IMR-90 (cell line): ENCODE data around the gene GAL3ST2. TPM values are rescaled to one million over a fixed set of nuclear protein-coding genes. Genes with fewer than 3 reads are reported as not detected.

Source experiments
- ATAC-seq: fragments of 200-7000 bp; cut with Tn5 transposase; 2 replicates; pipeline ENCODE4 v1.9.1; 2020; ENCODE audit warnings: low read depth, mild to moderate bottlenecking, moderate library complexity
- BruUV-seq: library from RNA; stranded (reverse); fragments of 400-500 nt; replicated peaks from 2 replicates; lab custom pipeline; 2021; lab: Mats Ljungman, UMichigan
- CTCF ChIA-PET: fragments of 300-600 bp; formaldehyde crosslinking; extraction: SDS; loops from one replicate; lab custom pipeline; 2021; ENCODE audit warnings: antibody characterized with exemption; lab: Yijun Ruan, JAX
- POLR2A ChIA-PET: fragments of 300-600 bp; sonication (Branson Sonifier 250); formaldehyde crosslinking; loops from one replicate; lab custom pipeline; 2022; ENCODE audit warnings: antibody characterized with exemption; ENCODE audit not compliant: unreplicated experiment; lab: Charles Lee
- DNase-seq: peaks from one replicate; pipeline ENCODE4 v3.0.0; 2013
- H2AFZ ChIP-seq: replicated peaks from 2 replicates; pipeline ENCODE3; 2013; ENCODE audit warnings: low read length, mild to moderate bottlenecking; ENCODE audit not compliant: poor library complexity
- H2AK5ac ChIP-seq: 2 replicates; pipeline ENCODE4 v1.6.1; 2013; ENCODE audit warnings: low read depth, low read length, inconsistent platforms
- H2AK9ac ChIP-seq: replicated peaks from 2 replicates; pipeline ENCODE3; 2013; ENCODE audit warnings: mild to moderate bottlenecking, low read depth, low read length, moderate library complexity; ENCODE audit not compliant: poor library complexity
- H2BK120ac ChIP-seq: 2 replicates; pipeline ENCODE4 v1.6.1; 2013; ENCODE audit warnings: low read depth, low read length, inconsistent platforms
- H2BK15ac ChIP-seq: 3 replicates; pipeline ENCODE4 v1.6.1; 2013; ENCODE audit warnings: low read depth, low read length, inconsistent platforms
- H2BK20ac ChIP-seq: 2 replicates; pipeline ENCODE4 v1.6.1; 2013; ENCODE audit warnings: low read depth, mild to moderate bottlenecking, inconsistent platforms, low read length, moderate library complexity
- H2BK5ac ChIP-seq: 2 replicates; pipeline ENCODE4 v1.6.1; 2013; ENCODE audit warnings: mild to moderate bottlenecking, low read depth, low read length, inconsistent platforms; ENCODE audit not compliant: poor library complexity, severe bottlenecking
- H3K14ac ChIP-seq: replicated peaks from 2 replicates; pipeline ENCODE4 v1.6.1; 2013; ENCODE audit warnings: low read depth, low read length, inconsistent platforms
- H3K18ac ChIP-seq: 2 replicates; pipeline ENCODE4 v1.6.1; 2013; ENCODE audit warnings: low read depth, low read length, control low read depth
- H3K23ac ChIP-seq: 2 replicates; pipeline ENCODE4 v1.6.1; 2013; ENCODE audit warnings: low read depth, low read length, inconsistent platforms
- H3K27ac ChIP-seq: 2 replicates; pipeline ENCODE4 v1.5.1; 2013; ENCODE audit warnings: mild to moderate bottlenecking, control low read depth, low read length; ENCODE audit not compliant: insufficient read depth
- H3K27me3 ChIP-seq: 2 replicates; pipeline ENCODE4 v1.6.1; 2013; ENCODE audit warnings: low read length; ENCODE audit not compliant: control insufficient read depth, insufficient read depth
- H3K36me3 ChIP-seq: 2 replicates; pipeline ENCODE4 v1.6.1; 2013; ENCODE audit warnings: low read length, mixed read lengths; ENCODE audit not compliant: control insufficient read depth, insufficient read depth
- H3K4ac ChIP-seq: 2 replicates; pipeline ENCODE4 v1.6.1; 2013; ENCODE audit warnings: low read depth, low read length, inconsistent platforms
- H3K4me1 ChIP-seq: 2 replicates; pipeline ENCODE4 v1.6.1; 2013; ENCODE audit warnings: low read length, mixed read lengths; ENCODE audit not compliant: control insufficient read depth, insufficient read depth
- H3K4me2 ChIP-seq: 2 replicates; pipeline ENCODE4 v1.6.1; 2013; ENCODE audit warnings: low read depth, mild to moderate bottlenecking, control low read depth, low read length, moderate library complexity
- H3K4me3 ChIP-seq: 2 replicates; pipeline ENCODE4 v1.5.1; 2013; ENCODE audit warnings: low read depth, mild to moderate bottlenecking, control low read depth, low read length, moderate library complexity; ENCODE audit not compliant: insufficient read depth
- H3K56ac ChIP-seq: 2 replicates; pipeline ENCODE4 v1.6.1; 2013; ENCODE audit warnings: low read length, inconsistent platforms; ENCODE audit not compliant: insufficient read depth; ENCODE audit errors: extremely low read depth
- H3K79me1 ChIP-seq, 2 experiments: 2 replicates each; pipeline ENCODE4 v1.6.1; 2013; ENCODE audit warnings: low read length in 2 of 2, inconsistent platforms in 1 of 2, low read depth in 1 of 2
- H3K9ac ChIP-seq: 2 replicates; pipeline ENCODE4 v1.6.1; 2013; ENCODE audit warnings: low read depth, low read length, control low read depth
- H3K9me1 ChIP-seq: 2 replicates; pipeline ENCODE4 v1.6.1; 2013; ENCODE audit warnings: low read length, inconsistent platforms; ENCODE audit not compliant: insufficient read depth
- H3K9me3 ChIP-seq: 2 replicates; pipeline ENCODE4 v1.6.1; 2013; ENCODE audit warnings: low read length; ENCODE audit not compliant: control insufficient read depth, insufficient read depth
- H4K20me1 ChIP-seq: 2 replicates; pipeline ENCODE4 v1.6.1; 2013; ENCODE audit warnings: low read length, inconsistent platforms; ENCODE audit not compliant: insufficient read depth
- H4K5ac ChIP-seq: 2 replicates; pipeline ENCODE4 v1.6.1; 2013; ENCODE audit warnings: mild to moderate bottlenecking, low read depth, low read length, control low read depth
- H4K8ac ChIP-seq, 2 experiments: 2 replicates each; pipeline ENCODE4 v1.6.1; 2013; ENCODE audit warnings: low read depth in 2 of 2, low read length in 2 of 2, control low read depth in 1 of 2, inconsistent platforms in 1 of 2
- H4K91ac ChIP-seq: 2 replicates; pipeline ENCODE4 v1.6.1; 2013; ENCODE audit warnings: low read depth, low read length, inconsistent platforms; ENCODE audit not compliant: insufficient read depth
- BHLHE40 ChIP-seq: fragments of 150-350 bp; IDR thresholded peaks from 2 replicates; pipeline ENCODE4 v1.6.1; 2016; ENCODE audit warnings: mild to moderate bottlenecking, low read depth, low read length
- CEBPB ChIP-seq: IDR thresholded peaks from 2 replicates; pipeline ENCODE4 v1.6.1; 2012; ENCODE audit warnings: low read depth, low read length, improper control_type of control experiment
- CHD1 ChIP-seq: IDR thresholded peaks from 2 replicates; pipeline ENCODE4 v1.6.1; 2012; ENCODE audit warnings: low read depth, low read length, improper control_type of control experiment
- CTCF ChIP-seq: conservative IDR thresholded peaks from 2 replicates; pipeline ENCODE4 v1.5.1; 2012; ENCODE audit warnings: mild to moderate bottlenecking, low read depth, low read length, improper control_type of control experiment
- ELK1 ChIP-seq: fragments of 150-350 bp; IDR thresholded peaks from 2 replicates; pipeline ENCODE4 v1.6.1; 2016; ENCODE audit warnings: low read depth, mild to moderate bottlenecking, low read length, moderate library complexity, borderline replicate concordance
- FOS ChIP-seq: fragments of 150-350 bp; IDR thresholded peaks from 2 replicates; pipeline ENCODE4 v1.6.1; 2016; ENCODE audit warnings: low read depth, low read length
- MAFK ChIP-seq: IDR thresholded peaks from 2 replicates; pipeline ENCODE4 v1.6.1; 2012; ENCODE audit warnings: low read depth, low read length, improper control_type of control experiment
- MAZ ChIP-seq: IDR thresholded peaks from 2 replicates; pipeline ENCODE4 v1.6.1; 2012; ENCODE audit warnings: low read depth, mild to moderate bottlenecking, low read length, improper control_type of control experiment, moderate library complexity, borderline replicate concordance
- MXI1 ChIP-seq: IDR thresholded peaks from 2 replicates; pipeline ENCODE4 v1.6.1; 2012; ENCODE audit warnings: low read depth, mild to moderate bottlenecking, low read length, moderate library complexity, borderline replicate concordance
- NFE2L2 ChIP-seq: fragments of 150-350 bp; IDR thresholded peaks from 2 replicates; pipeline ENCODE4 v1.6.1; 2016; ENCODE audit warnings: low read depth, mild to moderate bottlenecking, low read length
- POLR2A ChIP-seq: IDR thresholded peaks from 2 replicates; pipeline ENCODE4 v1.6.1; 2012; ENCODE audit warnings: mild to moderate bottlenecking, low read depth, low read length
- RAD21 ChIP-seq: IDR thresholded peaks from 2 replicates; pipeline ENCODE4 v1.6.1; 2012; ENCODE audit warnings: low read length, improper control_type of control experiment
- RCOR1 ChIP-seq: IDR thresholded peaks from 2 replicates; pipeline ENCODE4 v1.6.1; 2012; ENCODE audit warnings: mild to moderate bottlenecking, low read length, improper control_type of control experiment; ENCODE audit not compliant: insufficient replicate concordance
- RFX5 ChIP-seq: IDR thresholded peaks from 2 replicates; pipeline ENCODE4 v1.8.0; 2012; ENCODE audit warnings: low read depth, mild to moderate bottlenecking, low read length, moderate library complexity
- SMC3 ChIP-seq: fragments of 150-350 bp; IDR thresholded peaks from 2 replicates; pipeline ENCODE4 v1.6.1; 2016; ENCODE audit warnings: low read depth, mild to moderate bottlenecking, antibody characterized with exemption, low read length, moderate library complexity
- WGBS, 2 experiments: methylation state at CpG; one replicate each; pipeline versions ENCODE4 v1.1.5 to v1.1.7; 2013; ENCODE audit warnings: missing lambda C conversion rate in 2 of 2; ENCODE audit not compliant: insufficient read length in 1 of 2; ENCODE audit errors: extremely low coverage in 2 of 2; 5-methylcytosine and 5-hydroxymethylcytosine counted together
- dilution Hi-C: fragments of 300-500 bp; cut with HindIII; formaldehyde crosslinking; loops from one replicate; pipeline ENCODE4 v1.14.3; 2018; ENCODE audit warnings: low sequenced_read_pairs; ENCODE audit not compliant: unreplicated experiment
- in situ Hi-C: fragments of 300-500 bp; cut with MboI; formaldehyde crosslinking; loops from 3 replicates; pipeline ENCODE4 v1.14.3; 2019; ENCODE audit warnings: low sequenced_read_pairs, inconsistent platforms, mixed read lengths
- intact Hi-C: fragments of 100-400 bp; cut with micrococcal nuclease; formaldehyde crosslinking; loops from 2 replicates; pipeline ENCODE4 v1.10.0; 2022
- polyA plus RNA-seq, 3 experiments: library from polyadenylated mRNA; depleted of rRNA; stranded (reverse); fragments of >200 nt; gene quantifications; 2 replicates each; pipeline ENCODE4 v1.2.3, GENCODE V29; 2012; ENCODE audit warnings: low replicate concordance in 1 of 3
- total RNA-seq: library from RNA; depleted of rRNA; stranded (reverse); fragments of >200 nt; gene quantifications from 2 replicates; pipeline ENCODE4 v1.2.3, GENCODE V29; 2012

The GAL3ST2 gene
- total and polyA plus RNA-seq, 2 of the 4 experiments (the other 2 are of a cell fraction) = 0.07 TPM; not detected in 1

- intact Hi-C loops = no loop called here
- Histone ChIP-seq H3K4ac (no peak overlapping the region), H2BK15ac (no peak overlapping the region), H3K4me2 (no peak overlapping the region), H3K4me1 (peaks cover 8% of the 10 kb centered on the region; the same call in 1 of the 2 replicates), H3K9me3 (no peaks in the 10 kb centered on the region), H4K20me1 (no peaks in the 10 kb centered on the region), H3K27ac (no peak overlapping the region), H3K79me1 (no peaks in the 10 kb centered on the region), H2BK20ac (no peak overlapping the region), H3K9me1 (no peaks in the 10 kb centered on the region), H4K5ac (no peak overlapping the region), H4K91ac (no peak overlapping the region), H2BK120ac (no peak overlapping the region), H3K36me3 (peaks cover 3% of the 10 kb centered on the region; the same call in 1 of the 2 replicates), H3K14ac (no peak overlapping the region), H3K27me3 (no peaks in the 10 kb centered on the region), H3K23ac (no peak overlapping the region), H2BK5ac (no peak overlapping the region), H3K56ac (no peak overlapping the region), H4K8ac (no peak overlapping the region), H3K18ac (no peak overlapping the region), H3K9ac (no peak overlapping the region), H3K4me3 (no peak overlapping the region), H2AFZ (no peak overlapping the region), H2AK9ac (no peak overlapping the region), H2AK5ac (no peak overlapping the region)
- no TSS peak for BruUV-seq
- ChIA-PET POLR2A (no interaction called here), CTCF (no interaction called here)
- dilution Hi-C loops = no loop called here
- ATAC-seq (no peak), DNase-seq (no peak)
- TF ChIP-seq RAD21 (no peak), CTCF (no peak), RFX5 (no peak), FOS (no peak), MXI1 (no peak), CHD1 (no peak), CEBPB (no peak), SMC3 (no peak), NFE2L2 (no peak), ELK1 (no peak), BHLHE40 (no peak), RCOR1 (no peak), MAFK (no peak), POLR2A (no peak), MAZ (no peak)
- 81% methylated on average over 8 of the region's 13 CpGs; no CpG with 5 or more reads in 1 of the 2 experiments for WGBS, 2 experiments
- in situ Hi-C loops = no loop called here
These were observed 6.8 kb upstream of the GAL3ST2 start for GRCh38 chr2:241769819-241770184.
